ENCODE results near the gene TWNK.

DNA sequence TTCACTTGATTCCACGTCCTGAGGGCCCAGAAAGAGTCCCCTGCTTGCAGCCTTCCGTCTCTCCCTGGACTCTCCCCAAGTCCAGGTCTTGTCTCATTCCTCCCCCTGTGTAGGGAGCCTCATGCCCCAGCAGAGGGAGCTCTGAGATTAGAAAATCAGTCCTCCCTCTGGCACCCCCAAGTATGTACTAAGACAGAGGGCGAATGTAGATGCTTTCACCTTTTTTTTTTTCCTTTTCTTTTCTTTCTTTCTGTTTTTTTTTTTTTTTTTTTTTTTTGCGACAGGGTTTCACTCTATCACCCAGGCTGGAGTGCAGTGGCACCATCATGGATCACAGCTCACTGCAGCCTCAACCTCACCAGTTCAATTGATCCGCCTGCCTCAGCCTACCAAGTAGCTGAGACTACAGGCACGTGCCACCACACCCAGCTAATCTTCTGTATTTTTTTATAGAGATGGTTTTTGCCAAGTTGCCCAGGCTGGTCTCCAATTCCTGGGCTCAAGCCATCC is 54.0 kb downstream of the TWNK start:
- TF ChIP-seq, protein P1, sequence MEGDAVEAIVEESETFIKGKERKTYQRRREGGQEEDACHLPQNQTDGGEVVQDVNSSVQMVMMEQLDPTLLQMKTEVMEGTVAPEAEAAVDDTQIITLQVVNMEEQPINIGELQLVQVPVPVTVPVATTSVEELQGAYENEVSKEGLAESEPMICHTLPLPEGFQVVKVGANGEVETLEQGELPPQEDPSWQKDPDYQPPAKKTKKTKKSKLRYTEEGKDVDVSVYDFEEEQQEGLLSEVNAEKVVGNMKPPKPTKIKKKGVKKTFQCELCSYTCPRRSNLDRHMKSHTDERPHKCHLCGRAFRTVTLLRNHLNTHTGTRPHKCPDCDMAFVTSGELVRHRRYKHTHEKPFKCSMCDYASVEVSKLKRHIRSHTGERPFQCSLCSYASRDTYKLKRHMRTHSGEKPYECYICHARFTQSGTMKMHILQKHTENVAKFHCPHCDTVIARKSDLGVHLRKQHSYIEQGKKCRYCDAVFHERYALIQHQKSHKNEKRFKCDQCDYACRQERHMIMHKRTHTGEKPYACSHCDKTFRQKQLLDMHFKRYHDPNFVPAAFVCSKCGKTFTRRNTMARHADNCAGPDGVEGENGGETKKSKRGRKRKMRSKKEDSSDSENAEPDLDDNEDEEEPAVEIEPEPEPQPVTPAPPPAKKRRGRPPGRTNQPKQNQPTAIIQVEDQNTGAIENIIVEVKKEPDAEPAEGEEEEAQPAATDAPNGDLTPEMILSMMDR (IDR thresholded peaks at IDR 0.05; ENCODE audit: borderline replicate concordance, extremely low read depth, low read length, poor library complexity, severe bottlenecking) = peak; percentile 93
- TF ChIP-seq EZH2 (IDR thresholded peaks at IDR 0.05; ENCODE audit: borderline replicate concordance, low read depth, low read length, severe bottlenecking) = no peak

Measured in DND-41 (cell line).